HepG2 (cell line): Measurements from ENCODE around the gene MDM4. TPM values are rescaled to one million over a fixed set of nuclear protein-coding genes. Genes with fewer than 3 reads are reported as not detected.
A peak's percentile ranks its signal among the peaks of the same experiment; 100 is the strongest.

Experiments used
- ARHGAP35 ChIP-seq: sonication (generic); formaldehyde crosslinking; IDR thresholded peaks from 2 replicates; pipeline ENCODE4 v1.9.0; 2022; ENCODE audit warnings: mild to moderate bottlenecking, inconsistent platforms, moderate library complexity, missing genetic modification reagents, borderline replicate concordance
- CCDC6 ChIP-seq: sonication (generic); formaldehyde crosslinking; IDR thresholded peaks from 2 replicates; pipeline ENCODE4 v1.8.1; 2022; ENCODE audit warnings: mild to moderate bottlenecking, missing genetic modification reagents, moderate library complexity
- CENPBD1 ChIP-seq: sonication (generic); formaldehyde crosslinking; IDR thresholded peaks from 2 replicates; pipeline ENCODE4 v1.8.0; 2022; ENCODE audit warnings: missing genetic modification reagents, low read depth, mild to moderate bottlenecking, borderline replicate concordance
- E2F2 ChIP-seq: sonication (generic); formaldehyde crosslinking; IDR thresholded peaks from 2 replicates; pipeline ENCODE4 v1.4.0; 2020; ENCODE audit warnings: missing genetic modification reagents, borderline replicate concordance
- GABPB1 ChIP-seq: IDR thresholded peaks from 2 replicates; pipeline ENCODE4 v1.6.1; 2016; ENCODE audit warnings: mild to moderate bottlenecking, missing genetic modification reagents, moderate library complexity, missing compliant biosample characterization
- IKZF1 ChIP-seq: fragments of 450-650 bp; IDR thresholded peaks from 2 replicates; pipeline ENCODE4 v1.7.1; 2016
- MAX ChIP-seq: IDR thresholded peaks from 2 replicates; pipeline ENCODE4 v1.6.1; 2012; ENCODE audit warnings: inconsistent platforms
- MZF1 ChIP-seq: sonication (generic); formaldehyde crosslinking; IDR thresholded peaks from 2 replicates; pipeline ENCODE4 v1.8.1; 2023; ENCODE audit warnings: mild to moderate bottlenecking, missing genetic modification reagents, borderline replicate concordance
- RAD51 ChIP-seq: fragments of 450-650 bp; IDR thresholded peaks from 2 replicates; pipeline ENCODE4 v1.6.1; 2016; ENCODE audit warnings: borderline replicate concordance
- RBM22 ChIP-seq: fragments of 200-400 bp; formaldehyde crosslinking; optimal IDR thresholded peaks from 2 replicates; pipeline ENCODE3; 2017; ENCODE audit warnings: mild to moderate bottlenecking, low read length, moderate library complexity
- SMAD9 ChIP-seq: sonication (generic); formaldehyde crosslinking; IDR thresholded peaks from 2 replicates; pipeline ENCODE4 v1.5.1; 2020; ENCODE audit warnings: mild to moderate bottlenecking, missing genetic modification reagents
- SOX5 ChIP-seq: IDR thresholded peaks from 2 replicates; pipeline ENCODE4 v1.6.1; 2016; ENCODE audit warnings: borderline replicate concordance
- SYNCRIP ChIP-seq: fragments of 200-400 bp; formaldehyde crosslinking; IDR thresholded peaks from 2 replicates; pipeline ENCODE4 v1.6.1; 2018; ENCODE audit warnings: mild to moderate bottlenecking, low read depth, low read length; ENCODE audit not compliant: insufficient read depth
- TAF1 ChIP-seq: sonication (generic); formaldehyde crosslinking; IDR thresholded peaks from 2 replicates; pipeline ENCODE4 v1.4.0; 2020; ENCODE audit warnings: missing genetic modification reagents
- TCF12 ChIP-seq, 2 experiments: fragments of 450-650 bp in 1 of 2; sonication (generic) in 1 of 2; formaldehyde crosslinking in 1 of 2; IDR thresholded peaks; 2 replicates each; pipeline versions ENCODE4 v1.6.1 to v1.8.0; 2017 to 2022; ENCODE audit warnings: antibody characterized with exemption in 1 of 2, mild to moderate bottlenecking in 1 of 2, missing genetic modification reagents in 1 of 2, moderate library complexity in 1 of 2
- UBTF ChIP-seq: sonication (generic); formaldehyde crosslinking; IDR thresholded peaks from 2 replicates; pipeline ENCODE4 v1.4.0; 2020; ENCODE audit warnings: mild to moderate bottlenecking, missing genetic modification reagents
- ZBTB25 ChIP-seq: IDR thresholded peaks from 2 replicates; pipeline ENCODE4 v1.6.1; 2018; ENCODE audit warnings: missing genetic modification reagents
- ZBTB3 ChIP-seq: sonication (generic); formaldehyde crosslinking; IDR thresholded peaks from 2 replicates; pipeline ENCODE4 v1.4.0; 2020; ENCODE audit warnings: low read depth, mild to moderate bottlenecking, moderate library complexity, missing genetic modification reagents, borderline replicate concordance
- ZFP90 ChIP-seq: sonication (generic); formaldehyde crosslinking; IDR thresholded peaks from 2 replicates; pipeline ENCODE4 v1.8.0; 2022; ENCODE audit warnings: missing genetic modification reagents, mild to moderate bottlenecking, inconsistent platforms, borderline replicate concordance
- ZNF121 ChIP-seq: sonication (generic); formaldehyde crosslinking; IDR thresholded peaks from 2 replicates; pipeline ENCODE4 v1.5.0; 2020; ENCODE audit warnings: mild to moderate bottlenecking, missing genetic modification reagents
- ZNF143 ChIP-seq: sonication (generic); formaldehyde crosslinking; IDR thresholded peaks from 2 replicates; pipeline ENCODE4 v1.4.0; 2020; ENCODE audit warnings: missing genetic modification reagents
- ZNF18 ChIP-seq: sonication (generic); formaldehyde crosslinking; IDR thresholded peaks from 2 replicates; pipeline ENCODE4 v1.8.0; 2022; ENCODE audit warnings: mild to moderate bottlenecking, missing genetic modification reagents; ENCODE audit not compliant: insufficient replicate concordance
- ZSCAN22 ChIP-seq: sonication (generic); formaldehyde crosslinking; IDR thresholded peaks from 2 replicates; pipeline ENCODE4 v1.4.0; 2020; ENCODE audit warnings: mild to moderate bottlenecking, missing genetic modification reagents
- polyA plus RNA-seq, 8 experiments: library from polyadenylated mRNA; depleted of rRNA in 3 of 8; stranded (reverse) in 7 of 8; unstranded in 1 of 8; fragments of >200 nt; fragmentation: Illumina TruSeq in 4 of 8; extraction: Trizol in 4 of 8; gene quantifications; 2 replicates each; pipeline versions ENCODE4 v1.2.1 to v1.2.3, GENCODE V29; 2011 to 2016; ENCODE audit warnings: low read depth in 4 of 8, missing spikeins in 1 of 8, mixed read lengths in 1 of 8; ENCODE audit not compliant: insufficient read depth in 1 of 8
- total RNA-seq, 5 experiments: library from RNA; depleted of rRNA; stranded (reverse); fragments of >200 nt; fragmentation: Illumina TruSeq; extraction: Trizol; gene quantifications; 2 replicates each; pipeline ENCODE4 v1.2.3, GENCODE V29; 2016; ENCODE audit warnings: low read depth in 1 of 5

MDM4 gene
- total and polyA plus RNA-seq, 2 of the 13 experiments (the other 11 are each of a cell fraction or from before 2014, with no cell fraction given): 14.9 to 19.0 TPM

- TF ChIP-seq SOX5 (no peak), RAD51 (no peak), ARHGAP35 (no peak), CENPBD1 (CRISPR knock-in tag) (no peak), ZNF18 (CRISPR knock-in tag) (no peak), TAF1 (CRISPR knock-in tag) (no peak), UBTF (CRISPR knock-in tag) (peak; percentile 54), TCF12 (IDR thresholded peaks at IDR 0.05) (no peak), TCF12 (CRISPR knock-in tag; IDR thresholded peaks at IDR 0.05) (no peak), RBM22 (no peak), IKZF1 (no peak), ZSCAN22 (CRISPR knock-in tag) (no peak), MZF1 (CRISPR knock-in tag) (no peak), GABPB1 (CRISPR knock-in tag) (0 out of 2 replicates have a peak, but pooled peaks have one; percentile 15), ZBTB25 (0 out of 2 replicates have a peak, but pooled peaks have one; percentile 2), SMAD9 (CRISPR knock-in tag) (no peak), ZBTB3 (CRISPR knock-in tag) (no peak), SYNCRIP (no peak), ZNF143 (CRISPR knock-in tag) (no peak), ZNF121 (CRISPR knock-in tag) (0 out of 2 replicates have a peak, but pooled peaks have one; percentile 20), ZFP90 (peak; percentile 66; the same call in 1 of the 2 replicates), MAX (no peak), E2F2 (no peak), CCDC6 (no peak)
These were observed 8.7 kb upstream of the MDM4 start (continued) for GRCh38 chr1:204507317-204508105.
